ENCODE data around the gene FHIT.

The FHIT gene

DNA sequence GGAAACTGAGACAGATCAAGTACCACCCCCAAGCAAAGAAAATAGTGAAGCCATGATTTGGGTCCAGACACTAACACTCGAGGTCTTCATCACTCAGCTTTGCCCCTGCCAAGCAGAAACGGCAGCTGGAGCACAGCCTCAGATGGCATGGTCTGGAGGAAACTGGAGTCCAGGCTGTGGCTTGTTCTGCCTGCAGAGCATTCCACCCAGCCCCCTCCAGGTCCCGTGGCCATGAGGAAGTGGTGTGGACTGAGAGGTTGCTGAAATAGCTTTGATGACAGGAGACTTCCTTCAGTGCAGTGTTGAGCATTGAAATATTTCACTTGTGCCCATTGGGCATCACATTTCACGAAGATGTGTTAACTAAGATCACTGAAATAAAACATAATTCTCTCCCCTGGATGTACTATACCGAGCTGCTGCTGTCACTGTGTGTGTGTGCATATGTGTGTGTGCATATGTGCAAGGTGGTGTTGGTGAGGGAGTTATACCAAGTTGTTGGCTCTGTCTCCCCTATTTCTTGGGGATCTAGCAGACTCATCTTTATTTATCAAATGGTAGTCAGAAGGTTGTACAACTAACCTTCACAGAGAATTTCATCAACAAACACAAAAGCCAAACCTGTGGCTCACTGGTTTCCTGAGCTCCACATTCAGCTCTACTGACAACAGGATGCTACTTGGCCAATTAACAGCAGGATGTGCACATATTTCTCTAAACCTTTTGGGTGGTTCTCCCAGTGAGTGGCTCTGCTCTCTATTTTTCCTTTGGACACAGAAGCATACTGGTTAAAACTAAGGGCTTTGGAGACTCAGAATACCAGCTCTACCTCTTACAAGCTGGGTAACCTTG lies 1541.3 kb downstream of the FHIT start:
- DNase-seq, result no peak

DNA sequence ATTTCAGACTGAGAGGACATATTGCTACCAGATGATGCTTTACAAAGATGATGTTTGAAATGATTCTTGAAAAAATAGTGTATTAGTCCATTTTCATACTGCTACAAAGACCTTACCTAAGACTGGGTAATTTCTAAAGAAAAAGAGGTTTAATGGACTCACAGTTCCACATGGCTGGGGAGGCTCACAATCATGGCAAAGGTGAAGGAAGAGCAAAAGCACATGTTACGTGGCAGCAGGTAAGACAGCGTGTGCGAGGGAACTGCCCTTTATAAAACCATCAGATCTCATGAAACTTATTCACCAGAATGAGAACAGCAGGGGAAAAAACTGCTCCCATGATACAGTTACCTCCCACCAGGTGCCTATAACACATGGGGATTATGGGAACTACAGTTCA lies 1543.0 kb downstream of the FHIT start:
- DNase-seq, result no peak

DNA sequence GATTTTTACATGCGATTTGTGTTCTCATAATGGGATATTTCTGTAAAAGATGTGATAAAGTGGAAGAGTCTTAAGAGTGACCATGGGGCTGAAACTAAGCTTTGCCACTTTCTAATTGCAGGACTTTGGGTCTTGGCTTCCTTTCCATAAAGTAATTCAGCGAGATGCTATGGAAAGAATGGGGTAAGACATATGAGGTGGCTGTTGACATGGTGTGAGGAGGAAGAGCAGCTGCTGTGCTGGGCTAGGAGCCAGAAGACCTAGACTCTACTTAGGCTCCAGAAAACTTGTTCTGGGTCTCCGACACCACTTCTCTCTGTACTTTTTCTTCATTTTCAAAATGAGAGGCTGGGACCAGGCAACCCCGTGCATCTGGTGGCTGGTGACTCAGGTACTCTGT lies 1547.0 kb downstream of the FHIT start:
- DNase-seq, result no peak

DNA sequence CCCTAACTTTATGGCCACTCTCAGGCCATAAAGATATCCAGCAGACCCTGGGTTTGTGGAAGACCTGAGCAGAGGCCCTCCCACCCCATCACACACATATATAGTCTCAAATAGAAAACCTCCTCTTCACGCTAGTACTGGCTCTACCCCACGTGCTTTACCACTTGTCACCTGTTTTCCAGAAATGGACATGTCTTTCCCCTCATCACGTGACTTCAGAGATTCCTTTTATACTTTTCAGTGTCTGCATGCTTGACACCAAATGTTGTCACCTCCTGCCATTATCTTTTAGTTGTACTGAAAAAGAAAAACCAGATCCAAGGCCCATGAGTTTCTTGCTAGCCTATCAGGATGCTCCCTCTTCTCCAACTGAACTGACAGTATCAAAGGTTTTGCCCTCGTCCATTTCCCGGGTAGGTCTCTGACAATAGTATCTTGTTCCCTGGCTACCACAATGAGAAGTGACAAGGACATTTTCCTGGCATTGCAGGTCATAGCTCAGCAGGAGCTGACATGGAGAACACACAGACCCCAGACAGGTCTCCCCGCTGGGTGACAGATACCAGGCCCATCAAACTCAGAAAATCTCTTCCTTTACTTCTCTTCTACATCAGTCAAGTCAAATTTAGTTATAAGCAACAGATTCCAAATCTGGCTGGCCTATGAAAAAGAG lies 1551.5 kb downstream of the FHIT start:
- DNase-seq, result no peak

Measured in activated CD4-positive, alpha-beta T cell treated with anti-CD3 and anti-CD28 coated beads, Interleukin-2, amount 50 U/mL, for 1 hour (primary cell).